HUES48 (cell line): ENCODE results near the gene ELOVL3.

ENCODE experiments used
- H3K27ac ChIP-seq: one replicate; pipeline ENCODE4 v1.7.0; 2013; ENCODE audit warnings: low read depth, low read length, inconsistent platforms
- H3K27me3 ChIP-seq: 2 replicates; pipeline ENCODE4 v1.6.1; 2013; ENCODE audit warnings: mild to moderate bottlenecking, low read length; ENCODE audit not compliant: control insufficient read depth, insufficient read depth
- H3K36me3 ChIP-seq: 2 replicates; pipeline ENCODE4 v1.6.1; 2013; ENCODE audit warnings: low read length; ENCODE audit not compliant: control insufficient read depth, insufficient read depth
- H3K4me1 ChIP-seq: 2 replicates; pipeline ENCODE4 v1.6.1; 2013; ENCODE audit warnings: mild to moderate bottlenecking, low read length; ENCODE audit not compliant: control insufficient read depth, insufficient read depth
- H3K4me3 ChIP-seq: 2 replicates; pipeline ENCODE4 v1.5.1; 2013; ENCODE audit warnings: mild to moderate bottlenecking, low read depth, low read length
- H3K9ac ChIP-seq: 2 replicates; pipeline ENCODE4 v1.6.1; 2013; ENCODE audit warnings: mild to moderate bottlenecking, low read depth, low read length, moderate library complexity
- H3K9me3 ChIP-seq: 2 replicates; pipeline ENCODE4 v1.6.1; 2013; ENCODE audit warnings: low read length; ENCODE audit not compliant: control insufficient read depth, insufficient read depth

Gene ELOVL3

DNA sequence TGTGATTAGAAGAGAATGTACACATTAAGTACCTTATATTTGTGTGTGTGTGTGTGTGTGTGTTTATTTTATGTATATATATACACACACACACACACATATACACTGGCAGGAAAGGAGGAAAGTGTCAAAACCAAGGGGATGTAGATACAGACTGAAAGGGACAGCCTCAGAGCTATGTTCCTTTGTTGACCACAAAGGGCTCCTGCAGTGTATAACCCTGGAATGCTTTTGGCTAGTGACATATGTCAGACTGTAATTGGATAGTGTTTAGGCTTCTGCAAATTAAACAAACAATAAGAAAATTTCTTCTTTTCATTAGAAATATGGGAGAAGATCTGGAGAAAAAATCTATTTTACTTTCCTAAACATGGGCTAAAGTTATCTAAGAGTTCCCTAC lies 35.1 kb downstream of the ELOVL3 start:
- H3K9me3 ChIP-seq, result no peaks in the 10 kb centered on the region
- peaks cover 37% of the 10 kb centered on the region for H3K36me3 ChIP-seq
- no peak overlapping the region for H3K9ac ChIP-seq
- no peak overlapping the region for H3K4me3 ChIP-seq
- H3K27ac ChIP-seq, result no peak overlapping the region
- H3K4me1 ChIP-seq, result no peaks in the 10 kb centered on the region
- no peaks in the 10 kb centered on the region for H3K27me3 ChIP-seq

DNA sequence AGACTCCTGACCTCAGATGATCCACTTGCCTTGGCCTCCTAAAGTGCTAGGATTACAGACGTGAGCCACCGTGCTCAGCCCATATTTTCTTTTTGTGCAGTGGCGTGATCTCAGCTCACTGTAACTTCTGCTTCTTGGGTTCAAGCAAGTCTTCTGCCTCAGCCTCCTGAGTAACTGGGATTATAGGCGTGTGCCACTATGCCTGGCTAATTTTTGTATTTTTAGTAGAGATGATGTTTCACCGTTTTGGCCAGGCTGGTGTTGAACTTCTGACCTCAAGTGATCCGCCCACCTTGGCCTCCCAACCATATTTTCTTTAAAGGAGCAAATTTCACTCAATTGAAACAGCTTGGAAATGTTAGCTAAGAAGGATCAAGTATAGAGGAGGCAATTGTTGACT lies 35.7 kb downstream of the ELOVL3 start:
- Histone ChIP-seq H3K27me3 (no peaks in the 10 kb centered on the region), H3K36me3 (peaks cover 37% of the 10 kb centered on the region), H3K27ac (no peak overlapping the region), H3K9me3 (no peaks in the 10 kb centered on the region), H3K9ac (no peak overlapping the region), H3K4me3 (no peak overlapping the region), H3K4me1 (no peaks in the 10 kb centered on the region)

DNA sequence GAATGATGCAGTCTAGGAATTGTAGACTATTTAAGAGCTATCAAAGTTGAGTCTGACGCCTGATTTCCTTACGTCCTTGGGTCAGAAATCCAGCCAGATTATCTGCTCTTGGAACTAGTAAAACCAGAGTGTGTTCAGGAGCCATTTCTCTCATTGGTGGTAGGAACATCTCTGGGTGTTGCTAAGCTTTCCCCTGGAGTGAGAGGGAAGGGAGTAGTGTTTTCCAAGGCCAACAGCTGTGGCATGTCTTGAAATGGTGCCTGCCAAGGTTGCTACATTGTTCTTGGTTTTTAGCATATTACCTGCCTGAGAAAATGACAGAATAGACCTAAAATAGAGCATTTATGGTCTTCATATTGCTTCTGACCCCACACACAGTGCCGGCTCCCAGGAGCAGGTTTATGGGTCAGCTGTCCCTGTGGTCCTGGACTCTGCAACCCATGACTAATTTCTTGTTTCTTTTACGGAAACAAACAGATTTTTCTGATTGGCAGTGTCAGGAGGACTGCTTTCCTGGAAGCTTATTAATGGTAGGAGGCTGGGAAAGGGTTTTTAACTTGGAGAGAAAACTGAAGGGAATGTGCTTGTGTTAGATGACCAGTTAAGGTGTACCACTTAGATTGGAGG lies 36.8 kb downstream of the ELOVL3 start:
- Histone ChIP-seq H3K9me3 (no peaks in the 10 kb centered on the region), H3K36me3 (peaks cover 37% of the 10 kb centered on the region), H3K9ac (no peak overlapping the region), H3K27me3 (no peaks in the 10 kb centered on the region), H3K4me3 (no peak overlapping the region), H3K4me1 (no peaks in the 10 kb centered on the region), H3K27ac (no peak overlapping the region)

DNA sequence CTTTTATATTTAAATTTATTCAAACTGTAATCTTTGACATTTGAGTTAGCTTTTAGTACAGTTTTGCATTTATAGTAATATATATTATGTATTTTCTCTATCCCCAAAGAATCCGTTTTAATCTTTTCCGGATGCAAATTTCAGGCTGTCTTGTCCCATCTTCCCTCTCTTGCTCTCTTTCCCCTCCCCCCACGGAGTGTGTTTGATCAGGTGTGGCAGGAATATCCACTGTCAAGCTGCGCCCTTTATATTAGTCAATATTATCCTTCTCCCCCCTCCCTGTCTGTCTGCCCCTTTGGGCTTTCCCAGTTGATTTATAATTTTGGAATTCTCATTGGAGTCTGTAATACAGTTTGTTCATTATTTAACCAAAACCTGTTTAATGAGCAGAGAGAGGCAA lies 38.3 kb downstream of the ELOVL3 start:
- H3K36me3 ChIP-seq, result peaks cover 31% of the 10 kb centered on the region
- no peak overlapping the region for H3K27ac ChIP-seq
- no peak overlapping the region for H3K9ac ChIP-seq
- H3K4me3 ChIP-seq, result no peak overlapping the region
- H3K9me3 ChIP-seq, result no peaks in the 10 kb centered on the region
- H3K4me1 ChIP-seq, result no peaks in the 10 kb centered on the region
- H3K27me3 ChIP-seq, result no peaks in the 10 kb centered on the region

DNA sequence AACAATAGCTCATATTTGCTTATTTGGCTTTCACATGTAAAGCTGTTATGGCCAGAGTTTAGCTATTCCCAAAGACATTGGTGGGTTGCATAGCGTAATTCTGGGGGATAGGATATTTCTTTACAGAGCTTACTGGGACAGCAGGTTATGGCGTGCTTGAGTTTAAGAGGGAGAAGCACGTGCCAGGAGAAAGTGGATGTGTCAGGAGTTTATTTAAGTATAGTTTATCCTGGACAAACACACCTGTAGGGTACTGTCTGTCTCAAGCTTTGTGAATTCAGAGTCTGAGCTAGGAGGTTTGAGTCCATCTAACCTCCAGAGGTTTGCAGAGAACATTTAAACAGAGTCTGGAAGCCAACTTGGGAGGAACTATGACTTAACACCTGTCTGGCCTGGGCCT lies 40.6 kb downstream of the ELOVL3 start:
- H3K27me3 ChIP-seq, result no peaks in the 10 kb centered on the region
- no peaks in the 10 kb centered on the region for H3K4me1 ChIP-seq
- peaks cover 13% of the 10 kb centered on the region for H3K36me3 ChIP-seq
- no peak overlapping the region for H3K4me3 ChIP-seq
- no peak overlapping the region for H3K27ac ChIP-seq
- no peaks in the 10 kb centered on the region for H3K9me3 ChIP-seq
- H3K9ac ChIP-seq, result no peak overlapping the region

DNA sequence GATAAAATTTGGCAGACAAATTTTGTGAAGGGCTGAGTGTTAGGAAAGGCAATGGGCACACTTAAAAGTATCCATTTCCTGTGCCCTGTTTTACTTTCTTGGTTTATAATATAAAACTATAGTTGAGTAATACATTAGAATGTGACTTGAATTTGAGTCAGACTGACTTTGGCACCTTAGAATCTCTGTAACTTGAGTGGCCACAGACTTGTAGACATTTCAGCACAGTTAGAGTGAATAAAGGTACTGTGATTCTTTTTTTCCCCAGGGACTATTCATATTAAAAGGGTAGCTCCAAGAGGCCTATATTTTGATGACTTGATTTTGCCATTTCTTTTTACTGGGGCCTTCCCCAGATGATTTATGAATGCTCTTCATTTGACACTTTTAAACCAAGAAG lies 41.6 kb downstream of the ELOVL3 start:
- no peaks in the 10 kb centered on the region for H3K4me1 ChIP-seq
- no peak overlapping the region for H3K27ac ChIP-seq
- H3K36me3 ChIP-seq, result peaks cover 4% of the 10 kb centered on the region; the same call in 1 of the 2 replicates
- H3K27me3 ChIP-seq, result no peaks in the 10 kb centered on the region
- no peak overlapping the region for H3K4me3 ChIP-seq
- H3K9me3 ChIP-seq, result no peaks in the 10 kb centered on the region
- H3K9ac ChIP-seq, result no peak overlapping the region

DNA sequence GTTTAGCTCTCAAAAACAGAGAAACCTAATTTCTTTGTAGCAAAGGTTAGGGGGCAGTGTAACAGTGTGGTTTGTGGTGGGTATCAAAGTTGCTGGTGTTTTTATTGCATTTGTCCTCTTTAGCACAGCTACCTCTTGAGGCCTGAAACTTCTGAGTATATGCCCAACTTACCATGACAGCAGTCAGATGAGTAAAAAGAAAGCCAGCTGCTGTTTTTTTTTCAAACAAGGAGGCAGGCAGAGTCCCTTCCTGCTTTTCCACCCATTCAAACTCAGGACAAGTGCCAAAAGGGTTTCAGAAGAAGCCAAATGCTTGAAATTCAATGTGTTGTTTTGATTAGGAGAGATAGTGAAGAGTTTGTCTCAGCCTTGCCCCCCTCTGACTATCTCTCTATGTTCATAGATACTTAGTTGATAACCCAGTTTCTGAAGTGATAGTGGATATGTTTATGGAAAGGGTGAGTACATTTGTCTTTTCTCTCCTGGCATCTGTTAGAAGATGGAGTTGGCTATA lies 42.3 kb downstream of the ELOVL3 start:
- no peaks in the 10 kb centered on the region for H3K4me1 ChIP-seq

DNA sequence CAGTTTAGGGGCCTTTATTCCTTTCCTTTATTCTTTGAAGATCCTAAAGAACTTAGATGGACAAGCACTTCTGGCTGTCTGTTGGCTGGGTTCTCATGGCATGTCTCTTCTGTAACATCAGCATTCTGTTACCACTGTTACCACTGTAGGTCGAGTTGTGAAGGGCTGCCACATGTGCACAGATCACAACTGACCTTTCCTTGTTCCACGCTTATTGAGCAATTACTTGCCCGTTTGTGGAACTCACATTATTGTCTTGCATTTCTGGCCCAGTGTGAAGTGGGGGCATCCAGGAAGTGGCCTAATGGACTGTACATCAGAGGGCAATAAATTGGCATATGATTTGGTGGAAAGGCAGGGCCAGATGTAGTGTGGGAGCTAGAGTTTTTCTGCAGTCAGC lies 42.9 kb downstream of the ELOVL3 start:
- no peak overlapping the region for H3K27ac ChIP-seq
- no peak overlapping the region for H3K9ac ChIP-seq
- H3K4me1 ChIP-seq, result no peaks in the 10 kb centered on the region
- no peak overlapping the region for H3K4me3 ChIP-seq
- H3K9me3 ChIP-seq, result no peaks in the 10 kb centered on the region
- H3K27me3 ChIP-seq, result no peaks in the 10 kb centered on the region
- H3K36me3 ChIP-seq, result no peaks in the 10 kb centered on the region

More for the DNA sequence above, 42.3 kb downstream of the ELOVL3 start:
- Histone ChIP-seq H3K27ac (no peak overlapping the region), H3K4me3 (no peak overlapping the region), H3K27me3 (no peaks in the 10 kb centered on the region), H3K36me3 (no peaks in the 10 kb centered on the region), H3K9ac (no peak overlapping the region), H3K9me3 (no peaks in the 10 kb centered on the region)

DNA sequence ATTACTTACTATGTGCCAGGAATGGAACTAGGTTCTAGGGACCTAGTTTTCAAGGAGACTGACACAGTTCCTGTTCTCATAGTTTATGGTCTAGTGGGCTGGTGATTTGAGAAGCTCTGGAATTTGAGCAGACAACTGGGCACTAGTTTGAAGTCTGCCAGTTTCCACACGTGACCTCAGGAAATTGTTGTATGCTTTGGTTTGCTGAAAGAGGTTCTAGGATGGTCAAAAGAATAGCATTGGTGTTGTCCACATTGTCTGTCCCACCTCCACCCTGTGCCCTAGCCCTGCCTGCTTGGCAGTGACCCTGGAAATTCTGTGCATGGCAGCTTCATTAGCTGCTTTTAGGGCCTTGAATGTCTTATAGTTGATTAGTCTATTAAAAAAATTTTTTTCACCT lies 48.0 kb downstream of the ELOVL3 start:
- no peaks in the 10 kb centered on the region for H3K36me3 ChIP-seq
- no peaks in the 10 kb centered on the region for H3K4me1 ChIP-seq
- no peak overlapping the region for H3K4me3 ChIP-seq

DNA sequence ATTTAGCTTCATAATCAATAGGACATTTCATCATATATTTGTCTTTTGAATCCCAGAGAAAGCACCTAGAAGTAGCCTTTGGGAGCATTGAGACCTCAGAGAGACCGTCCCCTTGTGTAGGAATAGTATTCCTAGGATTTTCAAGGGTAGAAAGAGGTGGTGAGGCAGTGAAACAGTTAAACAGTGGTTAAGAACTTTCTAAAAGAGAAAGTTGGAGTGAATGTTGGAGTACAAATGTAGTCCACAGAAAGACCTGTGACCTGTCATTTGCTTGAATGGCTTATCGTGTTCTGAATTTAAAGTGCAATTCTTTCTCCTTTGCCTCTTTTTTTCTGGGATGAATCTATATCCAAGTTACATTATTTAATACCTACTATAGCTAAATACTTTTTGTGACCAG lies 49.2 kb downstream of the ELOVL3 start:
- Histone ChIP-seq H3K36me3 (no peaks in the 10 kb centered on the region), H3K27me3 (no peaks in the 10 kb centered on the region), H3K4me3 (no peak overlapping the region), H3K27ac (no peak overlapping the region), H3K9ac (no peak overlapping the region), H3K9me3 (no peaks in the 10 kb centered on the region), H3K4me1 (no peaks in the 10 kb centered on the region)

More for the DNA sequence above, 48.0 kb downstream of the ELOVL3 start:
- Histone ChIP-seq H3K9me3 (no peaks in the 10 kb centered on the region), H3K27ac (no peak overlapping the region), H3K9ac (no peak overlapping the region), H3K27me3 (no peaks in the 10 kb centered on the region)

DNA sequence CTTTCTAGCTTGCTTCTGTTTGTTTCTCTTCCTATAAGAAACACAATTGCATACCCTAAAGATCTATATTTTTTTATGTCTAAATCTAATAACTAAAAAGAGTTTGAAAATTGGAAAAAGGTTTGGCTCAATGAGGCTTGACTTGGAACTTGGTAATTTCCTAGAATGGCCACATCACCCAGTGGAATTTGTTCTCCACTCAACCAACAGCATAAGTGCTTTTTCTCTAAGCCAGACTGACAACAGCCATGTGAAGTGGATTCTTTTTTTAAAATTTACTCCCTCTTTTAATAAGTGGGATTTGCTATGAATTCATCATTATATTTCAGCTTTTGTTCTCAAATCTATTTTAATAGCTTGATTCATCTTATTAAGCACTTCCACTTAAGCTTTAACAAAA lies 53.0 kb downstream of the ELOVL3 start:
- H3K36me3 ChIP-seq, result no peaks in the 10 kb centered on the region
- no peak overlapping the region for H3K9ac ChIP-seq
- no peaks in the 10 kb centered on the region for H3K4me1 ChIP-seq
- H3K27ac ChIP-seq, result no peak overlapping the region
- no peaks in the 10 kb centered on the region for H3K9me3 ChIP-seq
- H3K27me3 ChIP-seq, result no peaks in the 10 kb centered on the region
- no peak overlapping the region for H3K4me3 ChIP-seq
